GM18517 (cell line): ENCODE data around the gene GCHFR.

Experiments used
- ATAC-seq: cut with Tn5 transposase; IDR thresholded peaks from one replicate; pipeline ENCODE4 v1.9.1; 2021; ENCODE audit warnings: mild to moderate bottlenecking, moderate library complexity; ENCODE audit not compliant: unreplicated experiment

The GCHFR gene

DNA sequence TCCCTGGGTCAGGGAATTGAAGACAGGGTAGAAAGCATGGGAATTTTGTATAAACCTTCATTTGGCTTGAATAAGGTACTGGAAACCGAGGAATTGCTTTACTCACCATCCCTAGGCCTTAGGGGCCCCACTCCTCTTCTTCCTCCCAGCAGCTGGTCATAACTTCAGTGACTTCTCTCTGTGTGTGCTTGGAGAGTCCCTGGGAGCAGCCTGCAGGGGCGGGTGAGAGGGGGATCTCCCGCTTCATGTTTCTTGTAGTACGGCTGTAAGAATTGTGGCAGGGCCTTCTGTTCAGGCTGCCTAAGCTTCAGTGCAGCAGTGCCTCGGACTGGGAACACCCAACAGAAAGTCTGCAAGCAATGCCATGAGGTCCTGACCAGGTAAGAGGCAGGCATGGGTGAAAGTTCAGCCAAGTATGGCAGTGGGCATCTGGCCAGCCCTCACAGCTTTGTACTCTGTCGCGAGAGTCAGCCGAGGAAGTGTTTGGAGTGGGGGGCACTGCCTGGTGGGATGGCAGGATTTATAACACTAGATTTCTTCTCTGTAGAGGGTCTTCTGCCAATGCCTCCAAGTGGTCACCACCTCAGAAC, 45.1 kb downstream of the GCHFR start:
- ATAC-seq = no peak

DNA sequence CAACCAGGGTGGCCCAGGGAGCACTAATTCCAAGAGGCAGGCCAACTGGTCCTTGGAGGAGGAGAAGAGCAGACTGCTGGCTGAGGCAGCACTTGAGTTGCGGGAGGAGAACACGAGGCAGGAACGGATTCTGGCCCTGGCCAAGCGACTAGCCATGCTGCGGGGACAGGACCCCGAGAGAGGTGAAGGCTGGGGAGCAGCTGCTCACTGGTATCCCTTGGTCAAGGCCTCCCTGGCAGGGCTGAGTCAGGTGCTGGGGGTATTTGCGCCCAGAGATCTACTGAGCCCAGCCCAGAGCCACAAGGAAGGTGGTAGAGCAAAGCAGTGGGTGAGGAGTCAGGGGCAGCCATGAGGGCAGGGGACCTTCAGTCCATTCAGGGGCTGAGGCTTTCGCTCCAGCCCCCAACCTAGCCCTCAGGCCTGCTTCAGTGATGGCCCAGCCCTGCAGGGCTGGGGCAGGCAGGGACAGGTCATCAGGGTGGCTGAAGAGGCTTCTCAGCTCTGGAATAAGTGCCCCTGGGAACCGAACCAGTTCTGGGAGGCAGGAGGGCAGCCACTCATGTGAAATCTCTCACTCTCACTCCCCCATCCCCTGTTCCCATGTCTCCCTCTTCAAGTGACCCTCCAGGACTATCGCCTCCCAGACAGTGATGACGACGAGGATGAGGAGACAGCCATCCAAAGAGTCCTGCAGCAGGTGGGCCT, 49.0 kb downstream of the GCHFR start:
- no peak for ATAC-seq

DNA sequence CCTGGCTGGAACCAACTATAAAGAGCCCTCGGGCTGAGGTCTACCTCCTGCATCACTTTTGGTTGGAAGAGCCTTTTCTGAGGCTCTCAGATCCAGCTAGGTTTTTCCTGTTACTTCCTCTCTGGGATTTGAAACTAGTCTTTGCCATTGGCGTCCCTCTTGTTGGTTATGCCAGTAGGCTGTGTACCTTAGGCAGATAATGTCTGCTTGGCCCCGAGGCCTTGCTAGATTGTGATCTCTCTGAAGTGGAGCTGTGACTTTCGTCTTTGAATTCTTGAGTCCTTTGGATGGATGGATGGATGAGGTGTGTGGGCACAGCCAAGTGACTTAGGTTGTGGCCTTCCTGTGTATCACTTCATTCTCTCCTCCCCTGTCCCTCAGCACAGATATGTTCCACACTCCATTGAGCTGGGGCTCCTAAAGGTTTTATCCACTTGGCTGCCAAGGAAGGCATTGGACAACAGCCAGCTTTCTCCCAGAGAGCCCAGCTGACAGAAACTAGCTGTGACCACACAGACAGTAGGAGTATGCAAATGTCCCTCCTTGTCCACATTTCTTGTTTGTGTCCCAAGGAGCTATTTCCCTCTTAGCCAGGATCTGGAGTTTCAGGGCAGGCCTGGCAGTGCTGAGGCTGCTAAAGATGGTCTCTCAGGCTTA, 51.3 kb downstream of the GCHFR start:
- ATAC-seq = no peak
